ENCODE results near the gene GSE1.

- TF ChIP-seq, protein P1, sequence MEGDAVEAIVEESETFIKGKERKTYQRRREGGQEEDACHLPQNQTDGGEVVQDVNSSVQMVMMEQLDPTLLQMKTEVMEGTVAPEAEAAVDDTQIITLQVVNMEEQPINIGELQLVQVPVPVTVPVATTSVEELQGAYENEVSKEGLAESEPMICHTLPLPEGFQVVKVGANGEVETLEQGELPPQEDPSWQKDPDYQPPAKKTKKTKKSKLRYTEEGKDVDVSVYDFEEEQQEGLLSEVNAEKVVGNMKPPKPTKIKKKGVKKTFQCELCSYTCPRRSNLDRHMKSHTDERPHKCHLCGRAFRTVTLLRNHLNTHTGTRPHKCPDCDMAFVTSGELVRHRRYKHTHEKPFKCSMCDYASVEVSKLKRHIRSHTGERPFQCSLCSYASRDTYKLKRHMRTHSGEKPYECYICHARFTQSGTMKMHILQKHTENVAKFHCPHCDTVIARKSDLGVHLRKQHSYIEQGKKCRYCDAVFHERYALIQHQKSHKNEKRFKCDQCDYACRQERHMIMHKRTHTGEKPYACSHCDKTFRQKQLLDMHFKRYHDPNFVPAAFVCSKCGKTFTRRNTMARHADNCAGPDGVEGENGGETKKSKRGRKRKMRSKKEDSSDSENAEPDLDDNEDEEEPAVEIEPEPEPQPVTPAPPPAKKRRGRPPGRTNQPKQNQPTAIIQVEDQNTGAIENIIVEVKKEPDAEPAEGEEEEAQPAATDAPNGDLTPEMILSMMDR (IDR thresholded peaks at IDR 0.05): no peak
- no peak for TF ChIP-seq POLR2A (IDR thresholded peaks at IDR 0.05)
- no peak for TF ChIP-seq EP300 (IDR thresholded peaks at IDR 0.05)
These were observed 52.8 kb downstream of the GSE1 start for GRCh38 chr16:85665929-85666328.
